GM18520 (cell line): ENCODE data around the gene TRMU.

ENCODE experiments used
- ATAC-seq: cut with Tn5 transposase; IDR thresholded peaks from one replicate; pipeline ENCODE4 v1.9.1; 2021; ENCODE audit not compliant: unreplicated experiment

TRMU gene

GRCh38 chr22:46336119-46337078, 885 bp downstream of the TRMU start:
- no peak for ATAC-seq

DNA sequence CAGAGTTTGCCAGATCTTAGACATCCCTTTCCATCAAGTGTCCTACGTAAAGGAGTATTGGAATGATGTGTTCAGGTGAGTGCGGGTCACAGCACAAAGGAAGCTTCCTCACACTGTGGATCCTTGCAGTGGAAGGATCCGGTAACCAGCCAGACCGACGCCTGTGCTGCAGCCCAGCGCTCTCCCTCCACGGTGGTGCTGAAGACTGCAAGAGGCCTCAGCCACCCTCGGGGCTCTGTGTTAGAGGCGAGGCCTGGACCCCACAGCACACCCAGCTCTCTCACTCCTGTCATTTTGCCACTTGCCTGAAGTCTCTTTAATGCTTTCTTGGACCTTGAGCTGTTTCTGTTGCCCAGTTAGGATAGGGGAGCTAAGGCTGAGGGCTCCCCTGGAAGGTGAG, 2.4 kb downstream of the TRMU start:
- ATAC-seq, result no peak

- ATAC-seq, result no peak
Observed at GRCh38 chr22:46338636-46339035, 3.1 kb downstream of the TRMU start.

DNA sequence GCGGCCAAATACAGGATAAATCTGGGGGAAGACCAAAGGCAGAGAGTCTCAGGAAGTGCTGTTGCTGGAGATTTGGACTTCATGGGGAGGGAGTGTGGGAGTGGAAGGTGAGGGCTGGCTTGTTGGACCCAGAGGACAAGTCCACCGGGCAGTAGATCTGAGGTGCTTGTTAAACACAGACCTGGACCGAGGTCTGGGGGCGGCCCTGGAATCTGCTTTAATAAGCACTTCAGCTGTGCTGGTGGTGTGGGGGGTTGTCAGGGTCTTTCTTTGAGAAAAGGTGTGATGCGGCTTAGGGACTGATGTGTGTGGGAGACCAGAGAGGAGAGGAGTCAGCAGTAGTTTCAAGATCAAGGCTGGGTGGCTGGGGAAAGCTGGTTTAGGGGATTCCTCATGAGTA, 4.4 kb downstream of the TRMU start:
- no peak for ATAC-seq

GRCh38 chr22:46340676-46341075, 5.2 kb downstream of the TRMU start:
- no peak for ATAC-seq

- no peak for ATAC-seq
Observed at GRCh38 chr22:46346680-46347405, 11.3 kb downstream of the TRMU start.

DNA sequence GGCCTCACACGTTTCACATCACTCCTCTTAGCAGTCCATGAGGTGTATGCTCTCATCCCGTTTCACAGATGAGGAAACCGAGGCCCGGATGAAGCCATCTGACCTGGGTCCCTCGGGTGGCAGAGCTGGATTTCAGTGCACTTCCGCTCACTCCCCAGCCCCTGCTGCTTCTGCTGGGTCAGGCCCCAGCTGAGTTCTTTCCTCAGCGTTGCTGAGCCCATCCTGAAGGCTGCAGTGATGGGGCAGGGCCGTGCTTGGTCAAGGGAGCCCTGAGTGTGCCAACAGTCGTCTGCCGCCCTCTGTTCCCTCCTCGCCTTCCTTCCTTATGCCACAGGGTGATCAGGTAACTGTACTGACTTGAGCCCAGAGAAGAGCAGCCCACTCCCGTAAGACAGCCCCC, 12.1 kb downstream of the TRMU start:
- ATAC-seq, result no peak

GRCh38 chr22:46348099-46348695, 12.7 kb downstream of the TRMU start:
- no peak for ATAC-seq

GRCh38 chr22:46349238-46349637, 13.7 kb downstream of the TRMU start:
- no peak for ATAC-seq

GRCh38 chr22:46349681-46350080, 14.2 kb downstream of the TRMU start:
- ATAC-seq, result no peak

GRCh38 chr22:46350121-46350520, 14.6 kb downstream of the TRMU start:
- no peak for ATAC-seq

GRCh38 chr22:46350646-46351045, 15.1 kb downstream of the TRMU start:
- no peak for ATAC-seq

DNA sequence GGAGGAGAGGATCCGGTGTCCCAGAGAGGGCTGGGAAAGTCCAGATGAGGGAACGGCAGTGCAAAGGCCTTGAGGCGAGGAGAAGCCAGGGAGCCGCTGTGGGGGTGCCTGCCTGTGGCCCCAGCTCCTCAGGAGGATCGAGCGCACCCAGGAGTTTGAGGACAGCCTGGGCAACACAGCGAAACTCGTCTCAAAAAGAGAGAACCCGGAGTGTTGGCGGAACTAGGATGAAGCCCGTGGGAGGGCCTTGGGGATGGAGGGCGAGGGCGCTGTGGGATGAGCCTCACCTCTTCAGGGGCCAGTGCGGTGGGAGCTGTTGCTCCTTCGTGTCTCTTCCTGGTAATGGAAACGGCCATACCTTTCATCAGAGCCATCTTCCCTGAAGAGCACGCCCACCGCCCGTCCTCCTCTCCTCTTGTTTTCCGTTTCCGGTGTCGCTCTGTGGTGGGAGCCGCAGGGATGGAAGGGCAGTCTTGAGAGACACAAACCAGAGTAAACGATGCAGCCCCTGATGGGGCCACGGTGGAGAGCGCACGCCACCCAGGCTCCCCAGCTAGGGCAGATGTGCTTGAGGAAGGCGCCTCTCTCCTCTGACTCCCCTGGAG, 15.7 kb downstream of the TRMU start:
- no peak for ATAC-seq

DNA sequence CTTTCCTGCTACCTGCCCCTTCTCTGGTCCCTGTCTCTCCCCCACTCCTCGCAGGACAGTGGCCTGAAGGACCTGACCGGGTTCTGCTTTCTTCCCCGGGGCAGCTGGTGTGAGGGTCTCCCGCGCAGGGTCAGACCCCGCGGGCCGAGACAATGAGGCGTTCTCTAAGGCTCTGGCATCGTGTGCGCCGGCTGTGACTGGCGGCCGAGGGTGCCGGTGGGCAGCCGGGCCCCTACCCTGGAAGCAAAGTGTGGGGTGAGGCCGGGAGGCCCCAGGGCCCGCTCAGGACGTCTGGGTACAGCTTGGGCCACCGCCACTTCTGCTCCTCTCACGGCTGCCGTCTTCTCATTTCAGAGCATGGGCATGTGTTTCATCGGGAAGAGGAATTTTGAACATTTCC, 16.3 kb downstream of the TRMU start:
- ATAC-seq, result no peak

GRCh38 chr22:46352276-46352675, 16.8 kb downstream of the TRMU start:
- no peak for ATAC-seq

DNA sequence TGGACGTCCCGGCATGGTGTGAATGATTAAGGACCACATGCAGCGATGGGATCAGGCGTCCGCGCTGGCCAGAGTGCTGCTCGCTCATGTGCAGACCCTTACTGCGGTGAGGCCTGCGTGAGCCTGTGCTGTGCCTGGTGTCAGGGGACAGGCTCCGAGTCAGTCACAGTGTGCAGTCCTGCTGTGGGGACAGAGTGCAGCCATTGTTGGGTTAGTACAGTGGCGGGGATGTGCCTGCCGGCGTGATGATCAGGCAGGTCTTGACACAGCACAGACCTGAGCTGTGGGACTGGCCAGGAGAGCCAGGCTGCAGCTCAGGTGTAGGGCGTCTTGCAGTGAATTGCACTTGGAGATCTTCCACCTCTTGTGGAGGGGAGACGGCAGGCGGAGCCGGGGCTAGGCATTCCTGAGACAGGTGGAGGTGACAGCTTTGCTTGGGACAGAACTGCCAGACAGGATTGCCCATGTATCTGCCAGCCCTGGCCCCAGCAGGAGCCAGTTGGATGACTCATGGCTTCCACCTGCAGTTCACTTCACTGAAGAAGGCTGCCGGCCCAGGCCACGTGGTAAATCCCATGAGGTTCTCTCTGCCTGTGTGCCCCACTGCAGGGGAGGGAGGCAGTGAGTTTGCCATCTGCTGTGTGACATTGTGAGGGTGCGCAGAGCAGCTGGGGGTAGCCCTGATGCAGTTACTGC, 17.3 kb downstream of the TRMU start:
- ATAC-seq, result no peak

DNA sequence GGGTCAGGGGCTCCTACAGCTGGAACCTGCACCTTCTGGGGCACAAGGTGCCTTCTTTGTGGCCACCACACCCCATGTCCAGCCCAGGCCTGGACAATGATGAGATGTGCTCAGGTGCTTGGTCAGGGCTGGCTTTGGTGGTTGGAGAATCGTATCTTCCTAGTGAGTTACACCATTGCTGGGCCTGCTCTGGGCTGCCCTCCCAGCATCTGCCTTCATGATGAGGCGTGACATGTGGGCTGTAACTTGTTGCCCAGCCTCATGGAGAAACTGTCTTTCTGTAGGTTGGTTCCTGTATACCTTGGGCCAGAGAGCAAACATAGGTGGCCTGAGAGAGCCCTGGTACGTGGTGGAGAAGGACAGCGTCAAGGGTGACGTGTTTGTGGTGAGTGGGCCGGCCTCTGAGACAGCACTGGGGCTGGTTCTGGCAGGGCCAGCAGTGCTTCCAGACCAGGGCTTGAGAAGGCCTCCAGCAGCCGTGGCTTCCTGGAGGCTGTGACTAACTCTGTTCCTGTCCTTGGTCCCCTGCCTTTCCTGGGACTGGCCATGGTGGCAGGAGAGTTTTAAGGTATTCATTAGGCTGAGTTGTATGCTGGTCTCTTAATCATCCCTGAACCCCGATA, 18.1 kb downstream of the TRMU start:
- no peak for ATAC-seq

DNA sequence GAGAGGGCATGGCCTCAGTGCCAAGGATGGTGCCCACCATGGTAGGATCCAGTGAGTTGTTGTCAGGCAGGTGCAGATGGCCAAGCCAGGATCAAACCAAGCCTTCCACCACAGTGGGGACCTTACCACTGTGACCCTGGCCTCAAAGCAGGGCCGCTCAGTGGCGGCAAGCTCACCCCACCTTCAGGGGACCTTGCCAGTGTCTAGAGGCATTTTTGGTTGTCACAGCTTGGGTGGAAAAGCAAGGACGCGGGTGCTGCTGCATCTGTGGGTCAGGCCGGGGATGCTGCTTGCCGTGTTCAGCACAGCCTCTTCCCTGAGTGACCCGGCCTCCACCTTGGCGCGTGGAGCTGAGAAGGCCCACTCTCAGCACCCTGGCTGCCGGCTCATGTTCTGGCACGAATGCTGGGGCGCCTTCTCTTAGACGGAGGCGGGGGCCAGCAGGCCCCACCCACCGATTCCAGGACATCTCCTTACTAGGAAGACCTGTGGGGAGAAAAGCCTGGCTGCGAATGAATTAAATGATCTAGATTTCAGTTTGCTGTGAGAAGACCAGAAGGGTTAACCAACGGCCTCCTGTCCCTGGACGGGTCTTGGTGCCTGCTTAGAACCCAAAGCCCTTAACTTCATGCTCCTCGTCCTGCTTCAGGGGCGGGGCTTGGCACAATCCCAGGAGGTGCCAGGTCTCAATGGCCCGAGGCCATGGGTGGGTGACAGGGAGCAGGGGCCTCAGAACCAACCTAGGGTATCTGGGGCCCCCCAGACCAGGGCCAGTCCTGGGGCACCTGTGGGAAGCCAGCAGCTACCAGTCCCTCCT, 18.9 kb downstream of the TRMU start:
- ATAC-seq, result no peak

DNA sequence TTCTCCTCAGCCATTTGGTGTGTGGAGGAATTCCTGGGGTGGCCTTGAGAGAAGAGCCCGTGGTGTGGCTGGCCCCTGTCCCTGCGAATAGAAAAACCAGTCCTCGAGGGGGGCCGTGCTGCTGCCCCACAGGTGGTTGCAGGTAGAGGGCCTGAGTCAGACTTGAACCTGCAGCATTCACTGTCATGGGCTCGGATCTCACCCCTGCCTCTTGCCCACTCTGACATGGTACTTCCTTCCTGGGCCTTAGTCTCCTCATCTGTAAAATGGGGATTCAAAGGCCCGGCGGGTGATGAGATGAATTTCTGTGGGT, 19.4 kb downstream of the TRMU start:
- ATAC-seq, result no peak
